ENCODE results near the gene ARHGAP6.

The ARHGAP6 gene

DNA sequence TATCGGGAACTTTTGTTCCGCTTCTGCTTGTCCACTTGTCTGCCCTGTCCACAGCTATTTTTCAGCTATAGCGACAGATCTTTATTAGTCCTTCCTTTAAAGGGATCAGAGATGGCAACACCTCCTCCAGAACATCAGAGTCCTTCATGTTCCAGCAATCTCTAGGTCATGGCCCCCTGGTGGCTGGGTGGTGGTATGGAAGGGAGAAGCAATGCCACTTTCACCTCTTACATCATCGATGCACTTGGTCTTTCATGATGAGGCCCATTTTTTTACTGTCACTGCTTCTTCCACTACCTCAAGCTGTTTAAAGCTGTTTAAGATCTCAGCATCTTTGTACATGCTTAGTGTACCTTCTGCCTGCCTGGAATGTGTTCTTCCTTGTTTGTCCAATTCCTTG is 106.7 kb downstream of the ARHGAP6 start:
- no peaks in the 10 kb centered on the region for H3K9me3 ChIP-seq (replicated peaks; ENCODE audit: insufficient read depth, low read length)
- H3K4me3 ChIP-seq (ENCODE audit: low read length), result no peak overlapping the region
- no peaks in the 10 kb centered on the region for H3K79me2 ChIP-seq (ENCODE audit: low read length)
- TF ChIP-seq EZH2 (optimal IDR thresholded peaks at IDR 0.05; ENCODE audit: low read depth, low read length), result no peak
- TF ChIP-seq CTCF (IDR thresholded peaks at IDR 0.05; ENCODE audit: low read length), result peak; percentile 46
- TF ChIP-seq EZH2phosphoT487 (IDR thresholded peaks at IDR 0.05; ENCODE audit: low read length), result no peak
- peak; percentile 20 for DNase-seq
- H3K9ac ChIP-seq (ENCODE audit: low read length), result no peak overlapping the region
- no peak overlapping the region for H3K27ac ChIP-seq (ENCODE audit: low read length)
- H3F3A ChIP-seq (ENCODE audit: insufficient read depth, low read length), result no peaks in the 10 kb centered on the region
- no peaks in the 10 kb centered on the region for H3K9me2 ChIP-seq (replicated peaks; ENCODE audit: insufficient read depth, low read length)
- H2AFZ ChIP-seq (ENCODE audit: low read length), result no peak overlapping the region
- no peaks in the 10 kb centered on the region for H3K27me3 ChIP-seq (replicated peaks; ENCODE audit: insufficient read depth, low read length)
- H4K20me1 ChIP-seq (ENCODE audit: insufficient read depth, low read length), result no peaks in the 10 kb centered on the region
- no peak overlapping the region for H3K4me2 ChIP-seq (ENCODE audit: low read depth, low read length)
- no peaks in the 10 kb centered on the region for H3K36me3 ChIP-seq (replicated peaks; ENCODE audit: insufficient read depth, low read length)
- no peaks in the 10 kb centered on the region for H3K4me1 ChIP-seq (ENCODE audit: low read length)

DNA sequence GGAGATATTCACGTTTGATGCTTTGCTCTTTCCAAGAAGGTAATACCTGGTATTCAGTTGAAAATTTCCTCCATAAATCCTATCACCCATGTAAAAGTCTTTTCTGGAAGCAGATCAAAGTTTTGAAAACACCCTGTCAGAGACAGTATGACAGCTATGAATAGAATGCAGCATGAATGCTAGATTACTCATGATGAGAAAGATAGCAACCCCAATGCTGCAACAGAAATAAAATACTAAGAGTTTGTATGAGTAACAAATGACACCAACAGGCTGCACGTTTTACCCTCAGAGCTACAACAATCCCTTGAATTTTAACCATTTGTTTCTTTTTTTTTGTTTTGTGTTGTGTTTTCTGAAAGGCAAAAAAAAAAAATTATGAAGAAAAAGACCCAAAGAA is 108.6 kb downstream of the ARHGAP6 start:
- Histone ChIP-seq H3K4me3 (ENCODE audit: low read length) (no peak overlapping the region), H3K9me3 (replicated peaks; ENCODE audit: insufficient read depth, low read length) (no peaks in the 10 kb centered on the region), H2AFZ (ENCODE audit: low read length) (no peak overlapping the region), H3K79me2 (ENCODE audit: low read length) (no peaks in the 10 kb centered on the region), H3K4me1 (ENCODE audit: low read length) (no peaks in the 10 kb centered on the region), H3K36me3 (replicated peaks; ENCODE audit: insufficient read depth, low read length) (no peaks in the 10 kb centered on the region), H3K4me2 (ENCODE audit: low read depth, low read length) (no peak overlapping the region), H3K27ac (ENCODE audit: low read length) (no peak overlapping the region), H3F3A (ENCODE audit: insufficient read depth, low read length) (no peaks in the 10 kb centered on the region), H3K9ac (ENCODE audit: low read length) (no peak overlapping the region), H4K20me1 (ENCODE audit: insufficient read depth, low read length) (no peaks in the 10 kb centered on the region), H3K9me2 (replicated peaks; ENCODE audit: insufficient read depth, low read length) (no peaks in the 10 kb centered on the region), H3K27me3 (replicated peaks; ENCODE audit: insufficient read depth, low read length) (no peaks in the 10 kb centered on the region)
- DNase-seq, result no peak
- TF ChIP-seq EZH2phosphoT487 (IDR thresholded peaks at IDR 0.05; ENCODE audit: low read length), result no peak
- TF ChIP-seq EZH2 (optimal IDR thresholded peaks at IDR 0.05; ENCODE audit: low read depth, low read length), result no peak
- no peak for TF ChIP-seq CTCF (IDR thresholded peaks at IDR 0.05; ENCODE audit: low read length)

DNA sequence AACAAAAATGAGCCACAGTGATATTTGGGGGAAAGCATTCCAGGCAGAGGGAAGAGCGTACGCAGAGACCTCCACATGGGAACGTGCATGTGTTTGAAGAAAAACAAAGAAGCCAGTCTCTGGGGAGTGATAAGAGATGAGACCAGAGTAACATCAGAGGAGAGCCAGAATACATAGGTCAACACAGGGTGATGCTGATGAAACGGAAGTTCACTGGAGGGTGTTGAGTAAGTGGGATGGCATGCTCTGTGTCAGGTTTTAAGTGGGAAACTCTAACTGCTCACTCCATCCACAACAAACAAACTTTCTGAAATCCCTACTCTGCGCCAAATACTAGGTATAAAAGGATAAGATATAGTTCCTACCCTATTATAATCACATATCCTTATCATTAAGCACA is 110.0 kb downstream of the ARHGAP6 start:
- H3K36me3 ChIP-seq (replicated peaks; ENCODE audit: insufficient read depth, low read length), result no peaks in the 10 kb centered on the region
- no peaks in the 10 kb centered on the region for H3K4me1 ChIP-seq (ENCODE audit: low read length)
- H3K9me3 ChIP-seq (replicated peaks; ENCODE audit: insufficient read depth, low read length), result no peaks in the 10 kb centered on the region
- no peak overlapping the region for H3K4me3 ChIP-seq (ENCODE audit: low read length)
- DNase-seq, result no peak
- no peak overlapping the region for H3K9ac ChIP-seq (ENCODE audit: low read length)
- TF ChIP-seq EZH2phosphoT487 (IDR thresholded peaks at IDR 0.05; ENCODE audit: low read length) (no peak), EZH2 (optimal IDR thresholded peaks at IDR 0.05; ENCODE audit: low read depth, low read length) (no peak), CTCF (IDR thresholded peaks at IDR 0.05; ENCODE audit: low read length) (no peak)
- no peaks in the 10 kb centered on the region for H4K20me1 ChIP-seq (ENCODE audit: insufficient read depth, low read length)
- no peaks in the 10 kb centered on the region for H3K9me2 ChIP-seq (replicated peaks; ENCODE audit: insufficient read depth, low read length)
- no peaks in the 10 kb centered on the region for H3K27me3 ChIP-seq (replicated peaks; ENCODE audit: insufficient read depth, low read length)
- no peaks in the 10 kb centered on the region for H3F3A ChIP-seq (ENCODE audit: insufficient read depth, low read length)
- H2AFZ ChIP-seq (ENCODE audit: low read length), result no peak overlapping the region
- no peak overlapping the region for H3K27ac ChIP-seq (ENCODE audit: low read length)
- no peak overlapping the region for H3K4me2 ChIP-seq (ENCODE audit: low read depth, low read length)
- H3K79me2 ChIP-seq (ENCODE audit: low read length), result no peaks in the 10 kb centered on the region
